Spleen (tissue), 7 donors: Measurements from ENCODE around the gene DENND1B.

ENCODE experiments used
- POLR2AphosphoS5 ChIP-seq, 3 donors: sonication (generic); formaldehyde crosslinking; IDR thresholded peaks; one replicate each; pipeline ENCODE4 v1.5.1; 2017; ENCODE audit warnings: antibody characterized with exemption in 3 of 3
- TF ChIP-seq, protein P1 (sequence below), 11 experiments: fragments of 200-600 bp in 7 of 11; fragments of 450-650 bp in 4 of 11; sonication (generic) in 4 of 11; IDR thresholded peaks in 8 of 11; conservative IDR thresholded peaks in 3 of 11; 1 replicate in 7 of 11; 2 replicates in 4 of 11; pipeline versions ENCODE4 v1.4.0 to v1.8.0; 2016 to 2021; ENCODE audit warnings: antibody characterized with exemption in 11 of 11, inconsistent platforms in 4 of 11, mild to moderate bottlenecking in 1 of 11
- donor health status: DM: no; HTN: no; CAD: no; lungs with moderate emphysema.
- donor health status: DM: no; HTN: no; CAD: no.
- donor health status: DM: no; HTN: no; CAD: no.

DNA sequence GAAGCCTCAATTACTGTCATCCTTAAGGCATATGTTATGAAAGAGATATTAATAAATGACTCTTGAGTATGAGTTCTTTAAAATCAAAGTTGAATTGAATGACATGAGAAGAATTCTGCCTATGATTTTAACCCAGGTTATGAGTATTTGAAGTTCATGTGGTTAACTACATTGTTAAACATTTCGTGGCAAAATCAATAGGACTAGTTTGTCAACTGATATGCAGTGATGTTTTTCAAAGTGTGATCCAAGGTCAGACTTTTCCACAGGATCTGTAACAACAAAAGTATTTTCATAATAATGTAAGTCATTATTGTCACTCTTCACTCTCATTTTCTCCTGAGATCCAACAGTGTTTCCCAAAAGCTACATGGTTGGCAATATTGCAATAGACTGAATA is 189.5 kb downstream of the DENND1B start:
- TF ChIP-seq, protein P1, sequence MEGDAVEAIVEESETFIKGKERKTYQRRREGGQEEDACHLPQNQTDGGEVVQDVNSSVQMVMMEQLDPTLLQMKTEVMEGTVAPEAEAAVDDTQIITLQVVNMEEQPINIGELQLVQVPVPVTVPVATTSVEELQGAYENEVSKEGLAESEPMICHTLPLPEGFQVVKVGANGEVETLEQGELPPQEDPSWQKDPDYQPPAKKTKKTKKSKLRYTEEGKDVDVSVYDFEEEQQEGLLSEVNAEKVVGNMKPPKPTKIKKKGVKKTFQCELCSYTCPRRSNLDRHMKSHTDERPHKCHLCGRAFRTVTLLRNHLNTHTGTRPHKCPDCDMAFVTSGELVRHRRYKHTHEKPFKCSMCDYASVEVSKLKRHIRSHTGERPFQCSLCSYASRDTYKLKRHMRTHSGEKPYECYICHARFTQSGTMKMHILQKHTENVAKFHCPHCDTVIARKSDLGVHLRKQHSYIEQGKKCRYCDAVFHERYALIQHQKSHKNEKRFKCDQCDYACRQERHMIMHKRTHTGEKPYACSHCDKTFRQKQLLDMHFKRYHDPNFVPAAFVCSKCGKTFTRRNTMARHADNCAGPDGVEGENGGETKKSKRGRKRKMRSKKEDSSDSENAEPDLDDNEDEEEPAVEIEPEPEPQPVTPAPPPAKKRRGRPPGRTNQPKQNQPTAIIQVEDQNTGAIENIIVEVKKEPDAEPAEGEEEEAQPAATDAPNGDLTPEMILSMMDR (IDR thresholded peaks at IDR 0.05 in 8 of 11, conservative IDR thresholded peaks at IDR 0.05 in 3 of 11): no peak
- no peak for TF ChIP-seq POLR2AphosphoS5 (IDR thresholded peaks at IDR 0.05)
